GM19351 (cell line): ENCODE data around the gene AP4M1.

Experiments
- ATAC-seq: cut with Tn5 transposase; IDR thresholded peaks from one replicate; pipeline ENCODE4 v1.9.1; 2021; ENCODE audit warnings: mild to moderate bottlenecking, moderate library complexity; ENCODE audit not compliant: unreplicated experiment

Gene AP4M1

GRCh38 chr7:100156331-100157068 lies 55.1 kb downstream of the AP4M1 start:
- no peak for ATAC-seq

GRCh38 chr7:100157069-100157333 lies 55.6 kb downstream of the AP4M1 start:
- no peak for ATAC-seq

GRCh38 chr7:100157334-100158228 lies 56.1 kb downstream of the AP4M1 start:
- ATAC-seq: no peak
